Posterior cingulate gyrus (tissue), 11 donors: ENCODE measurements around the gene GAP43.

Experiments
- DNase-seq, 10 donors: peaks; one replicate each; pipeline versions ENCODE4 v3.0.0 to v3.0.0-alpha.2; 2020 to 2021; ENCODE audit warnings: mixed read lengths in 3 of 10
- intact Hi-C: fragments of 100-400 bp; cut with DNase I; formaldehyde crosslinking; loops from one replicate; pipeline ENCODE4 v1.15.1; 2023

Gene GAP43

GRCh38 chr3:115623044-115623868 lies at the start of gene GAP43:
GAP43 (plus strand) TSS chr3:115623510; CDS start chr3:115623690, 180 bp downstream.
- intact Hi-C loops, result no loop called here

GRCh38 chr3:115576325-115576875 lies 46.9 kb upstream of the GAP43 start:
- intact Hi-C loops, result no loop called here
- DNase-seq, result no peak

More at GRCh38 chr3:115623044-115623868, at the start of gene GAP43:
- DNase-seq, result peak in 9 of 10 donors; percentile 16 to 96 (median 65)

GRCh38 chr3:115577000-115577399 lies 46.3 kb upstream of the GAP43 start:
- DNase-seq, result no peak
- intact Hi-C loops, result no loop called here

- no peak for DNase-seq
- intact Hi-C loops, result no loop called here
Observed at GRCh38 chr3:115578331-115578730, 45.0 kb upstream of the GAP43 start.

GRCh38 chr3:115580566-115580965 lies 42.7 kb upstream of the GAP43 start:
- no peak for DNase-seq
- intact Hi-C loops, result no loop called here

GRCh38 chr3:115581362-115582135 lies 41.8 kb upstream of the GAP43 start:
- intact Hi-C loops, result no loop called here
- DNase-seq, result no peak

GRCh38 chr3:115588201-115589115 lies 34.9 kb upstream of the GAP43 start:
- intact Hi-C loops, result no loop called here

GRCh38 chr3:115590873-115591272 lies 32.4 kb upstream of the GAP43 start:
- DNase-seq, result no peak
- intact Hi-C loops, result no loop called here

More at GRCh38 chr3:115588201-115589115, 34.9 kb upstream of the GAP43 start:
- DNase-seq, result peak in 1 of 10 donors; percentile 42

GRCh38 chr3:115595611-115596275 lies 27.6 kb upstream of the GAP43 start:
- DNase-seq, result no peak
- intact Hi-C loops, result no loop called here

GRCh38 chr3:115598216-115598615 lies 25.1 kb upstream of the GAP43 start:
- intact Hi-C loops, result no loop called here
- no peak for DNase-seq

GRCh38 chr3:115602194-115602593 lies 21.1 kb upstream of the GAP43 start:
- intact Hi-C loops, result no loop called here
- DNase-seq, result peak in 1 of 10 donors; percentile 59

- no peak for DNase-seq
- intact Hi-C loops, result no loop called here
Observed at GRCh38 chr3:115611630-115612029, 11.7 kb upstream of the GAP43 start.

GRCh38 chr3:115615001-115615814 lies 8.1 kb upstream of the GAP43 start:
- DNase-seq, result no peak
- intact Hi-C loops, result no loop called here

- intact Hi-C loops, result no loop called here
- DNase-seq, result no peak
Observed at GRCh38 chr3:115616461-115616860, 6.8 kb upstream of the GAP43 start.

- DNase-seq, result no peak
- intact Hi-C loops, result no loop called here
Observed at GRCh38 chr3:115617591-115617990, 5.7 kb upstream of the GAP43 start.

- peak in 3 of 10 donors; percentile 63 to 80 (median 64) for DNase-seq
- intact Hi-C loops, result no loop called here
Observed at GRCh38 chr3:115624029-115624741, 875 bp downstream of the GAP43 start.

- intact Hi-C loops, result no loop called here
- DNase-seq, result peak in 4 of 10 donors; percentile 26 to 85 (median 60)
Observed at GRCh38 chr3:115624901-115625300, 1.6 kb downstream of the GAP43 start.

GRCh38 chr3:115626006-115626409 lies 2.7 kb downstream of the GAP43 start:
- intact Hi-C loops, result no loop called here

More at GRCh38 chr3:115626006-115626409, 2.7 kb downstream of the GAP43 start:
- DNase-seq, result no peak
